Left lung (tissue), 10 donors: ENCODE results near the gene PGBD5. TPM values are rescaled to one million over a fixed set of nuclear protein-coding genes. Genes with fewer than 3 reads are reported as not detected.

ENCODE experiments used
- ATAC-seq: fragments of 200-7000 bp; cut with Tn5 transposase; one replicate; pipeline ENCODE4 v1.9.1; 2020; ENCODE audit warnings: moderate library complexity
- DNase-seq, 4 donors: peaks; one replicate each; pipeline ENCODE4 v3.0.0-alpha.2; 2013 to 2020
- H3K27ac ChIP-seq, 2 donors: fragments of 200-600 bp; sonication (generic) in 1 of 2; one replicate each; pipeline versions ENCODE4 v1.5.0 to v1.8.0; 2020 to 2021
- H3K27me3 ChIP-seq, 2 donors: fragments of 200-600 bp; sonication (generic) in 1 of 2; one replicate each; pipeline versions ENCODE4 v1.5.0 to v1.8.0; 2020 to 2021
- H3K36me3 ChIP-seq, 2 donors: fragments of 200-600 bp; sonication (generic) in 1 of 2; one replicate each; pipeline versions ENCODE4 v1.5.0 to v1.8.0; 2020 to 2021
- H3K4me1 ChIP-seq, 2 donors: fragments of 200-600 bp; one replicate each; pipeline ENCODE4 v1.8.0; 2021
- H3K4me3 ChIP-seq, 2 donors: fragments of 200-600 bp; sonication (generic) in 1 of 2; one replicate each; pipeline versions ENCODE4 v1.5.0 to v1.8.0; 2020 to 2021; ENCODE audit warnings: mild to moderate bottlenecking in 1 of 2
- H3K9me3 ChIP-seq, 2 donors: fragments of 200-600 bp; sonication (generic) in 1 of 2; one replicate each; pipeline versions ENCODE4 v1.5.0 to v1.8.0; 2020 to 2021
- CTCF ChIP-seq, 2 donors: fragments of 200-600 bp; sonication (generic) in 1 of 2; IDR thresholded peaks; one replicate each; pipeline versions ENCODE4 v1.5.0 to v1.8.0; 2021; ENCODE audit warnings: antibody characterized with exemption in 2 of 2
- intact Hi-C, 2 donors: fragments of 100-400 bp; cut with DNase I; formaldehyde crosslinking; loops; one replicate each; pipeline versions ENCODE4 v1.11.2 to v1.14.2; 2022
- polyA plus RNA-seq, 6 donors: library from polyadenylated mRNA; unstranded; fragments of 120-200 nt; gene quantifications; one replicate each; pipeline ENCODE4 v1.2.1, GENCODE V29; 2013; ENCODE audit not compliant: insufficient read length in 6 of 6
- total RNA-seq, 2 donors: library from RNA; stranded (reverse); fragmentation: NEBNext Ultra II Directional; extraction: Animal tissue kit (Norgen Biotek cat#: 25700); gene quantifications; one replicate each; pipeline ENCODE4 v1.2.1, GENCODE V29; 2021
- donor health status: DM: no; HTN: yes; CAD: no.
- donor health status: DM: no; HTN: no; CAD: no.

The PGBD5 gene
- total and polyA plus RNA-seq, 8 donors: 2.3 to 10.1 (median 4.8) TPM

DNA sequence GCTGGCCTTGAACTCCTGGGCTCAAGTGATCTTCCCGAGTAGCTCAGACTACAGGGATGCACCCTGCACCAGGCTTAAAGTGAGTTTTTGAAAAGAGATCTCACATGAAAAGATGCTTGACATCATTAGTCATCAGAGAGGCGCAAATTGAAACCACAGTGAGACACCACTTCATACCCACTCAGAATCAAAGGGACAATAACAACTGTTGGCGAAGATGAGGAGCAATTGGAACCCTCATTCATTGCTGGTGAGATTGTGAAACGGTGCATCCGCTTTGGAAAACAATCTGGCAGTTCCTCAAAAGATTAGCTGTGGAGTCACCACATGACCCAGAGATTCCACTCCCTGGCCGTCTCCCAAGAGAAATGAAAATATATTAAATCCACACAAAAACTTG, 122.3 kb downstream of the PGBD5 start:
- H3K27me3 ChIP-seq: no peaks in the 10 kb centered on the region
- H3K4me3 ChIP-seq: no peak overlapping the region
- no peak overlapping the region for H3K27ac ChIP-seq
- ATAC-seq: peak; percentile 13
- H3K36me3 ChIP-seq: no peaks in the 10 kb centered on the region
- H3K9me3 ChIP-seq: no peaks in the 10 kb centered on the region
- H3K4me1 ChIP-seq: no peaks in the 10 kb centered on the region
- intact Hi-C loops: no loop called here
- TF ChIP-seq CTCF (IDR thresholded peaks at IDR 0.05): no peak
- peak in 2 of 4 donors; percentile 24 to 38 for DNase-seq

DNA sequence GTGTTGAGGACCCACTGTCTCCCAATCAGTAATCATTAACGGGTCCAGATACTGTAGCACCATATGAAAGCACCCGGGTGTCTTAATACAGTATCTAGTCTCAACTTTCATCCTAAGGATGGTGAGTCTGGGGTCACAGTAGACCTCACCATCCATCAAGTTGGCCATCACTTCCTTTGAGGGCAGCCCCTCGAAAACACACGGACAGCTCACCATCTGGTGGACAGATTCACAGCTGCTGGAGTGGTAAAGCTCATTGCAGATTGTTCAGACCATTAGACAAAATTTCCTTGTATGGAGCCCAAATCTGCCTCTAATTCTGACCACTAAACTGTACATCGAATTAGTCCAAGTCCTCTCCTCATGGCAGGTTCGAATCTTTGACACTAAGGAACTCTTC, 123.1 kb downstream of the PGBD5 start:
- H3K27ac ChIP-seq: no peak overlapping the region
- intact Hi-C loops: no loop called here
- H3K27me3 ChIP-seq: no peaks in the 10 kb centered on the region
- H3K4me3 ChIP-seq: no peak overlapping the region
- no peak for TF ChIP-seq CTCF (IDR thresholded peaks at IDR 0.05)
- no peaks in the 10 kb centered on the region for H3K36me3 ChIP-seq
- H3K4me1 ChIP-seq: no peaks in the 10 kb centered on the region
- DNase-seq: no peak
- ATAC-seq: no peak
- H3K9me3 ChIP-seq: no peaks in the 10 kb centered on the region

- H3K27ac ChIP-seq: no peak overlapping the region
- ATAC-seq (no peak), DNase-seq (no peak)
- no peaks in the 10 kb centered on the region for H3K36me3 ChIP-seq
- no peaks in the 10 kb centered on the region for H3K4me1 ChIP-seq
- no peak for TF ChIP-seq CTCF (IDR thresholded peaks at IDR 0.05)
- H3K27me3 ChIP-seq: no peaks in the 10 kb centered on the region
- no peak overlapping the region for H3K4me3 ChIP-seq
- H3K9me3 ChIP-seq: no peaks in the 10 kb centered on the region
- intact Hi-C loops: no loop called here
Observed at GRCh38 chr1:230301822-230302221, 124.3 kb downstream of the PGBD5 start.

DNA sequence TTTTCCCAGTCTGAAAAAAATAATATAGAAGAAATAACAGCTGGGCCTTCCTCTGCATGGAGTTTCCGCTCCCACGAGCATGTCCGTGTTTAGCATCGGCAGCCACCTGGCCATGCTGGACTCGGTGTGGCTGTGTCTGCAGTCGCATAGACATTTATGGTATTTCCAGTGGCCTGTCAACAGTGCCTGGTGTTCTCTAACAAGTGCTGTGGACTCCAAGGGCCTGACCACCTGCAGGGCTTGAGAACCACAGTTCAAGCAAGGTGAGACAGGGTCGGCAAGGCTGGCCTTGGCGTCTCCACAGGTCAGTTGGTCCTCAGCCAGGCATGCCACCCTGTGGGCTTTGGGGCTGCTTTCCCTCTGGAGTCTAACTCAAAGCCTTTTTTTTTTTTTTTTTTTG, 124.8 kb downstream of the PGBD5 start:
- Histone ChIP-seq H3K9me3 (no peaks in the 10 kb centered on the region), H3K4me3 (no peak overlapping the region), H3K36me3 (no peaks in the 10 kb centered on the region), H3K27me3 (no peaks in the 10 kb centered on the region), H3K27ac (no peak overlapping the region), H3K4me1 (no peaks in the 10 kb centered on the region)
- no peak for ATAC-seq
- TF ChIP-seq CTCF (IDR thresholded peaks at IDR 0.05): no peak
- no peak for DNase-seq
- intact Hi-C loops: no loop called here

DNA sequence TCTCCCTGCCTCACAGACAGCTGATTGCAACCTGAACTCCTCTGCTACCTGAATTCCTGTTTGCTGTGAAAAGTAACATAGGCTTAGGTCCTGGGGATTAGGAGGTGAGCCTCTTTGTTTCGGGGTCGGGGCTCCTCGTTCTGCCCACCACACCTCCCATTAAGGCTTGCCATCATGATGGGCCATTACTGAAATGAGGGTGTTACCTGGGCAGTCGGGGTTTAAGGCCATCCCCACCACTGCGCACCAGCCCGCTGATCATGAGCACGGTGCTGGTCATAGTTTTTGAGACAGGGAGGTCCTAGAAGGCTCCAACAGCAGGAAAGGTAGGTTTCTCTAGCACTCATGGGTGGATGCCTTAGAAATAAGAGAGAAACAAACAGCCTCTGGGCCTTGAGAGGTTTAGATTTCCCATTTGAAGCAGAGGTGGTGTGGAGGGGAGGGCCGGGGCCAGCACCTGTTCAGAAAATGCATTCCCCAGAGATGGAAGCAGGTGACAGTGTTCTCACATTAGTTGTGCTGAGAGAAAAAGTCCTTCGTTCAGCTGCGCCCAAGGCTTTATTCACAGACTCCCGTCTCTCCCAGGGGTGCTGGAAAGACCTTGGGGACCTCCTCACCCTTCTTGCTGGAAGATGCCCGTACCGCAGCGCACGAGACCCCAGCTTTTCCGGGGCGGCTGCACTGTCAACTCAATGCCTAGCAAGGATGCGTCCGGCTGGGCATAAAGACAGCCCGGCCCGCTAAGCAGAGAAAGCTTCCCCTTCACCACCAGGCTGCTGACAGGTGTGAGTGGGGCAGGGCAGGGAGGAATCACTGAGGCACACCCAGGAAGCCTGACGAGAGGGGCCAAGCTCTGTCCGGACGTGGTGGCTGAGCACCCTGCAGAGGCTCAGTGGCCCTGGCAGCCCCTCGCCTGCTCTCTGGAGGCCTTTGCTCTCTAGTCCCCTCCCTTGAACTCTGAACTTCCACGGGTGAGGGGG, 125.5 kb downstream of the PGBD5 start:
- Histone ChIP-seq H3K36me3 (no peaks in the 10 kb centered on the region), H3K27ac (no peak overlapping the region), H3K4me1 (no peaks in the 10 kb centered on the region), H3K9me3 (no peaks in the 10 kb centered on the region), H3K27me3 (no peaks in the 10 kb centered on the region), H3K4me3 (no peak overlapping the region)
- TF ChIP-seq CTCF (IDR thresholded peaks at IDR 0.05): no peak
- intact Hi-C loops: no loop called here
- DNase-seq (peak in 2 of 4 donors; percentile 7 to 60), ATAC-seq (no peak)
